Activated CD4-positive, alpha-beta T cell treated with anti-CD3 and anti-CD28 coated beads, Interleukin-2, amount 50 U/mL, for 4 hours (primary cell): ENCODE results near the gene YKT6.
"Not testable (repeated sequence)": the region's sequence is repeated elsewhere in the genome, so short reads cannot be mapped to it uniquely, and the experiment has no call there.

Experiments used
- DNase-seq, 2 experiments: peaks; one replicate each; pipeline ENCODE4 v3.0.0-alpha.2; 2020

Gene YKT6

DNA sequence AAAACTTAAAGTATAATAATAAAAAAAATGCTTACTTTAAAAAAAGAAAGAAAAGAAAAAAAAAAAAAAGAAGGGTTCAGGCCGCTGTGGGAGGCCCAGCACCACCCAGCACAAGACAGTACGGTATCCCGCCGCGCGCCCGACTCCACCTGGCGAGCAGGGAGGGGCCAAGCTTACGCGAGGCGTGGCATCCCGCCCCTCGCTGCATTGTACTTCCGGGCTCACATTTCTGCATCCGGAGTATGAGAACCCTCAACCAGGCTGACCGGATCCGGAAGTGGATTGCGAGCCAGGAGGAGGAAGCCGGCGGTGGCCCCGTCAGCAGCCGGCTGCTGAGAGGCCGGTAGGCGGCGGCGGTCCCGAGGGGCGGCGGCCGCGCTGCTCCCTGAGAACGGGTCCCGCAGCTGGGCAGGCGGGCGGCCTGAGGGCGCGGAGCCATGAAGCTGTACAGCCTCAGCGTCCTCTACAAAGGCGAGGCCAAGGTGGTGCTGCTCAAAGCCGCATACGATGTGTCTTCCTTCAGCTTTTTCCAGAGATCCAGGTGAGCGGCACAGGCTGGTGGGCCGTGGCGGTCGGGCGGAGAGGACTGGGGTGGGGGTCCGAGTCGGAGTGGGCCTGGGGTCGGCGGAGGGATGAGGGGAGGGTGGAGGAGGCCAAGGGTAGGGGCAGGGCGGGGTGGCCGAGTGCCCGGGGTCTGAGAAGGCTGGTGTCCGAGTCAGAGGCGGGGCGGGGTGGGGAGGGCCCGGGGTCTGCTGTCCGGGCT lies at the start of gene YKT6:
Gene YKT6 (plus strand): TSS at position 280 of the 763 bp plus-strand sequence. CDS start 158 bp downstream, at position 438.
- DNase-seq: peak; percentile 90 to 92

DNA sequence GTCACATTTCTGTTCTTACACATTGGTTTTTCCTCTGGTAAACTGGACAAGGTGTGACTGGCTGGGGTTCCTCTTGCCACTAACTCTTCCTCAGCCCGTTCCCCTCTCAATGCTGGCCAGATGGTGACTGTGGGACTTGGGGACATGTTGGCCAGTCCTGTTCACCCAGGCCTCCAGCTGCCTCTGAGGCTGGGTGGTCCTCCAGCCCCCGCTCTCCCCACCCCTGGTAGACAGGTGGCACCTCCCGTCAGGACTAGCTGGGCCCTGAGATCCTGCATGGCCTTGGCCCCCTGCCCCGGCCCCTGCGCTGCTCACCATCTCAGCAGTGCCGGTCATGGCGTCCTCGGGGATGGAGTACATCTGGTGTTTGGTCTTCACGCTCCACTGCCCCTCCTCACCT lies 48.8 kb upstream of the YKT6 start:
- no peak for DNase-seq

GRCh38 chr7:44152971-44153947 lies 47.5 kb upstream of the YKT6 start:
- no peak for DNase-seq

- DNase-seq: no peak
These were observed 46.8 kb upstream of the YKT6 start for GRCh38 chr7:44153948-44154335.

- DNase-seq: no peak
These were observed 46.1 kb upstream of the YKT6 start for GRCh38 chr7:44154703-44155102.

- no peak for DNase-seq
These were observed 45.3 kb upstream of the YKT6 start for GRCh38 chr7:44155191-44156185.

GRCh38 chr7:44156453-44157010 lies 44.2 kb upstream of the YKT6 start:
- DNase-seq: no peak

DNA sequence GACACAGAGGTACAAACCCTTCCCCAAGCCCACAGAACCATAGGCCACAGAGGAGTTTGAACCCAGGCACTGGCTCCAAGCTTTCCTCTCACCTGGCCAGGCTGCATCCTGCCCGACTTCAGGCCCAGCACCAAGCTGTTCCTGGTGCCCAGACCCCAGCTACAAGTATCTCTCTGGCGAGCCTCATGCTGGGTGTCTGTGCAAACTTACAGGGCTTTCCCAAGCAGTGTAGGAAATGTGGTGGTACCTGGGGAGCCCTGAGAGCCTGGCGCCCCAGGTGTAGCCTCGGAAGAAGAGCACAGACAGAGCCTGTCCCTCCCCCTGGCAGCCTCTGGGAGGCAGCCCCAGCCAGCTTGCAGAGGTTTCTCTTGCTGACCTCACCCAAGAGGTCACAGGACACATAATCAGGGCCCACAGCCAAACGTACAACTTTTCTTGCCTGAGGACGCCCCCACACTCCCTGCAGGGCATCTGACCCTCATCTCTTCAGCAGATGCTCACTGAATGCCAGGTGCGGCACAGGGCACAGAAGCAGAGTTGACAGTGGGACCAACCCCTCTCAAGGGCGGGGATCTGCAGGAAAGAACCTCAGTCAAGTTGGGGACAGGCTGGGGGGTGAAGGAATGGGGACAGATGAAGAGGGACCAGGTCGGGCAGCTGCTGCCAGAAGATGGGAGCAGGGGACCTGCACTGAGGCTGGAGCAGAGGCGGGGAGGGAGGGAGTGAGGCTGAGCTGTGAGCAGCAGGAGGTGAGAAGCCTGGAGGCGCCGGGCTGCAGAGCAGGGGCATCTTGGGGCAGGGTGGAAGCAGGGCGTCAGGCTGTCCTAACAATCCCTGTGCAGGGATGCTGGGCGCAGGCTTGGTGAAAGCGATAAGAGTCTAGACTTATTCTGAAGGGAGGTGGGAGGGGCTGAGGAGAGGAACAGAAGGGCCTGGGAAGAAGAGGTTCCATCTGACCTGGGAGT lies 43.4 kb upstream of the YKT6 start:
- DNase-seq: no peak

- DNase-seq: no peak
These were observed 42.5 kb upstream of the YKT6 start for GRCh38 chr7:44158096-44158872.

DNA sequence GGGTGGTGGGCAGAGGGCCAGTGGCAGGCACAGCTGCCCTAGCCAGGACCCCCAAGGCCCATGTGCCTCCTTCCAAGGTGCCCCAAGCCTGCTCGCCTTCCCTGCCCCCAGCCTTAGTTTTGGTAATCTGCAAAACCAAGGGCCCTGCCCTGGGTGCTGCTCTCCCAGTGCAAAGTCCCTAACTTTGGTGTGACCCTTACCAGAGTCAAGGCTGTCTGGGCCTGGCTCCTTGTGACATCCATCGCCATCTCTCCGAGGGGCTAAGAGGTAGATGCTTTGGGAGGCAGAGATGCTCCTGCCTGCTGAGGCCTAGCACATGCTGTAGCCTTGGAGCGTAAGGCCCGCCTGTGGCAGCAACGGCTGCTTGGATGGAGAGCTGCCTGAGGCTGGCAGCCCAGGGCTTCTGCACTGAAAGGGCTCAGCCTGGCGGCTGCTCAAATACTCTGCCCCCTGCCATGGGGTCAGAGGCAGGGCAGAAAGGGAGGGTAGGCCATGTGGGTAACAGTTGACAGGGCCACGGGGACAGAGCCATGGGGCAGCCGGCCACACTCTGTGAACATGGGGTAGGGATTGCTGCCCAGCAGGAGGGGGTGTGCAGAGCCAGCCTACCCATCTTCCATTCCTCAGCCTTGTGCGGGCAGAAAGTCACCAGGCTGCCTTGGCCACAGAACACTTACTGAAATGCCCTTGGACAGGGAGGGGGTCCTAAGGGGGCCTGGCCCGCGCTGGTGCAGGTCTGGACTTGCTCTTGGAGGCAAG lies 41.7 kb upstream of the YKT6 start:
- no peak for DNase-seq

- no peak for DNase-seq
These were observed 40.8 kb upstream of the YKT6 start for GRCh38 chr7:44159824-44160630.

GRCh38 chr7:44161371-44161770 lies 39.4 kb upstream of the YKT6 start:
- DNase-seq: no peak

GRCh38 chr7:44162179-44162578 lies 38.6 kb upstream of the YKT6 start:
- no peak for DNase-seq

- no peak for DNase-seq
These were observed 37.9 kb upstream of the YKT6 start for GRCh38 chr7:44162785-44163395.

- no peak for DNase-seq
These were observed 37.2 kb upstream of the YKT6 start for GRCh38 chr7:44163591-44163990.

- DNase-seq: no peak
These were observed 32.9 kb upstream of the YKT6 start for GRCh38 chr7:44167920-44168319.

- DNase-seq: not testable (repeated sequence)
These were observed 28.9 kb upstream of the YKT6 start for GRCh38 chr7:44171901-44172300.

DNA sequence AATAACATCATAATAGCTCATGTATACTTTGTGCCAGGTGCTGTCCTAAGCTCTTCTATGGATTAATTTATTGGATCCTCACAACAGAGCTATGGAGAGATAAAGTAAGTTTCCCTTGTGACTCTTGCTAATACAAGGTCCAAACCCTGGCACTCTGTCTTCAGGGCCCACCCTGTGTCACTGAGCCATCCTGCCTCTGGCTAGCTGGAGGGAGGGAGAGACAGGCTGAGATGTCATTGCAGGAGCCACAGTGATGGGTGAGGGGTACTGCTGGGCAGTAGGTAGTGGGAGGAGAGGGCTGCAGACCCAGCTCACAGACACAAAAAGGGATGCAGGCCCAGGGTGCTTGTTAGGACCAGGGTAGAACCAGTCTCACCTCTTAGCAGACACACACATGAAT lies 28.4 kb upstream of the YKT6 start:
- DNase-seq: no peak
